CD4-positive, alpha-beta T cell treated with Interleukin-17A for 4 hours (primary cell): ENCODE data around the gene PARP8.
"Not testable (repeated sequence)": the region's sequence is repeated elsewhere in the genome, so short reads cannot be mapped to it uniquely, and the experiment has no call there.

Experiments
- DNase-seq: peaks from one replicate; pipeline ENCODE4 v3.0.0-alpha.2; 2020; ENCODE audit warnings: mixed read lengths

The PARP8 gene

DNA sequence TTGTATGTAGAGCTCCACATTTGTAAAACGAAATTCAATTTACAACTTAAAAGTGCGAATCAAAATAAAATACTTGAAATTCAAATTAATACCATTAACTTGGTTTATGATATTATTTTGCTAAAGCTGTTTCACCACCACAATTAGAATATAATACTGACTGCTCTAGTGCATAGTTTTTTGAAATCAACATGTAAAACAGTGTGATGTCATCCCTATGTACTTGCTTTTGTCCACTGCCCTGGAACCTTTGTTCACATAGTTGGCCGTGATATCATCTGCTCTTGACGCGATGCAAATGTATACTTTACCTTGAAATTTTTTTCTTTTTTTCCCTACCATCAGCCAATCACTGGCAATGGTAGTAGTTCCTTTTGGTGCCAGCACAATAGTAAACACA, 125.4 kb downstream of the PARP8 start:
- no peak for DNase-seq

DNA sequence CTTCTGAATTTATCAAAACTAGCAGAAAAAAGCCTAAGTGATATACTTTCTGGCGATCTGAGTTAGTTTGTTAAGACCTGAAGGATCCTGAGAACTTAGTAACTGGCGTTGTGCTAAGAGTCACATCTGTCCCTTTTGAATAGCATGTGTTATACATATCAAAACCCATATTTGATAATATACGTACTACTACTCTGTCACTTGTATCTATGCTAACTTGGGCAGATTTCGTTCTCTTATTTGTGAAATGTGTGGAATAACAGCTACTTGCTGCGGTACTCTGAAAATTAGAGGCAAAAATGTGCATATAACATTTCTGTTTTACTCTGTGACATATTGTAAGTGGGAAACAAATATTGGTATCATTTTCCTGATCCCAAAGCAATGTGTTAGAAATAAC, 126.4 kb downstream of the PARP8 start:
- no peak for DNase-seq

DNA sequence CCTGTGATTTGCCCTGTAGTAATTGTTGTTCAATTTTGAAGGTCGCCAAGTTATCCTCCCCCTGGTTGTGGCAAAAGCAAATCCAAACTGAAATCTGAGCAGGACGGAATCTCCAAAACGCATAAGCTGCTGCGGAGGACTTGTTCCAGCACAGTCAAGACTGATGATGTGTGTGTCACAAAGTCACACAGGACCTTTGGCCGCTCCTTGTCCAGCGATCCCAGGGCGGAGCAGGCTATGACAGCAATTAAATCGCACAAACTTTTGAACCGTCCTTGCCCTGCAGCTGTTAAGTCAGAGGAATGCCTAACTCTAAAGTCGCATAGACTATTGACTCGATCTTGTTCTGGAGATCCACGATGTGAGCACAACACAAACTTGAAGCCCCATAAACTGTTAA, 128.4 kb downstream of the PARP8 start:
- DNase-seq, result no peak

DNA sequence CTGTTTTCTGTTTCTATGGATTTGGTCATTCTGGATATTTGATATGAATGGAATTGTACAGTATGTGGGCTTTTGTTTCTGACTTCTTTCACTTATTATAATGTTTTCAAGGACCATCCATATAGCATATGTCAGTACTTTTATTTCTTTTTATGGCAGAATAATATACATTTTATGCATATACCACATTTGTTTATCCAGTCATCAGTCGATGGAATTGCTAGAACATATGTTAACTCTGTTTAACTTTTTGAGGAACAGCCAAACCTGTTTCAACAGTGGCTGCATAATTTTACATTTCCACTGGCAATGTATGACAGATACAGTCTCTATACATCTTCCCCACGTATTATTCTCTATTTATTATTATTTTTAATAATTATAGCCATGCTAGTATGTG, 131.6 kb downstream of the PARP8 start:
- DNase-seq, result no peak

DNA sequence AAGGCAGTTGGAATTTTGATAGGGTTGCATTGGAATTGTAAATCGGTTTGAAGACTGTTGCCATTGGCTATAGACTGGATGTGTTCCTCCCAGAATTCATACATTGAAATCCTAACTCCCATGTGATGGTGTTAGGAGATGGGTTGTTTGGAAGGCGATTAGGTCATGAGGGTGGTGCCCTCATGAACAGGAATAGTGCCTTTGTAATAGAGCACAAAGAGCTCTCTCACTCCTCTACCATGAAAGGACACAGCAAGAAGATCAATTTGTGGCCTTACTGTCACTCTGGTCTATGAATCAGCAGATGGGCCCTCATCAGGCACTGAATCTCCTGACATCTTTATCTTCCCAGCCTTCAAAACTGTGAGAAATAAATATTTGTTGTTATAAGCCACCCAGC, 133.2 kb downstream of the PARP8 start:
- no peak for DNase-seq

DNA sequence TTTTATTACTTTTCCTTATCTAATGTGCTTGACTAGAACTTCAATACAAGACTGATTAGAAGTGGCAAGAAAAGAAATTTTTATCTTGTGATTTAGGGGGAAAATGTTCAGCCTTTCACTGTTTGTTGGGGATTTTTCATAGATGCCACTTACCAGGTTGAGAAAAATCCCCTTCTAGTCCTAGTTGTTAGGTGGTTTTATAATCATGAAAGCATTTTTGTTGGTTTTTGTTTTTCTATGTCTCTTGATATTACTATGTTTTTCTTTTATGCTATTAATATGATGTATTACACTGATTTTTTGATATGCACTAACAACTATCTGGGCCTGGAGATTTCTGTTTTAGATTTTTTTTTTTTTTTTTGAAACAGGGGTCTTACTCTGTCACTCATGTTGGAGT, 134.0 kb downstream of the PARP8 start:
- DNase-seq, result no peak

DNA sequence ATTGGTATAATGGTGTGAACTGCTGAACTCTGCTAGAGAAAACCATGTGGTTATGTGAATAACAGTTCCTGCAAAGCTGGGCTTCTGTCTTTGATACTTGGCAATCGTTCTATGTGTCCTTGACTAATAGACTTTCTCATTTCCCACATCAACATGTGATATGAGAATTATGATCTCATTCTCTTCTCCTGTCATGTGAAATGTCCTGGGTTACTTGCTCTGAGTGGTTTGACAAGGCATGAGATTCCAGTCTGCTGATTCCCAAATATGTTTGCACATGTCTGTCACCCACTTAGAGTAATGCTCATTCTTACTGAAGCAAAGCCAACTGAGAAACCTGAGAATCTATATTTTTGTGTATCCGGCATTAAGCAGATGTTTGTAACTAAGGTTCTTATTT, 141.2 kb downstream of the PARP8 start:
- no peak for DNase-seq

DNA sequence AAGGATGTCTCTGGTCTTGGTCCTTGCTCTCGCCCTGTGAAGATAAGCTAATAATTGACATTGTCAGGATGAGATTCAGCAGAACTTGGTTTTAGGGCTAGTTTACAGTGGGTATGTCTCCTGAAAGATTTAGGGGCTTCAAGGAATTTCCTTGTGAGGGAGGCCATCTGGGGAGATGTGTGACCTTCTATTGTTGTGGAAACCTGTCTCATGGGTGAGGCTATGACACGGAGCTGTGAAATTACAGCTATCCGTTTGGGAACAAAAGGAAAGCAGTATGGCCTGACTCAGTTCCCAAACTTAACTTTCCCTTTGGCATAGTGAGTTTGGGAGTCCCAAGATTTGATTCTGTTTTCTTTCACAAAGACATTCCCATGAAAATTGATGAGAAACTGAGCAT, 142.0 kb downstream of the PARP8 start:
- DNase-seq, result no peak

DNA sequence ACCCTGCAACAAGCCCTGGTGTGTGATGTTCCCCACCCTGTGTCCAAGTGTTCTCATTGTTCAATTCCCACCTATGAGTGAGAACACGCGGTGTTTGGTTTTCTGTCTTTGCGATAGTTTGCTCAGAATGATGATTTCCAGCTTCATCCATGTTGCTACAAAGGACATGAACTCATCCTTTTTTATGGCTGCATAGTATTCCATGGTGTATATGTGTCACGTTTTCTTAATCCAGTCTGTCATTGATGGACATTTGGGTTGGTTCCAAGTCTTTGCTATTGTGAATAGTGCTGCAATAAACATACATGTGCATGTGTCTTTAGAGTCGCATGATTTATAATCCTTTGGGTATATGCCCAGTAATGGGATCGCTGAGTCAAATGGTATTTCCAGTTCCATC, 145.3 kb downstream of the PARP8 start:
- DNase-seq, result not testable (repeated sequence)

DNA sequence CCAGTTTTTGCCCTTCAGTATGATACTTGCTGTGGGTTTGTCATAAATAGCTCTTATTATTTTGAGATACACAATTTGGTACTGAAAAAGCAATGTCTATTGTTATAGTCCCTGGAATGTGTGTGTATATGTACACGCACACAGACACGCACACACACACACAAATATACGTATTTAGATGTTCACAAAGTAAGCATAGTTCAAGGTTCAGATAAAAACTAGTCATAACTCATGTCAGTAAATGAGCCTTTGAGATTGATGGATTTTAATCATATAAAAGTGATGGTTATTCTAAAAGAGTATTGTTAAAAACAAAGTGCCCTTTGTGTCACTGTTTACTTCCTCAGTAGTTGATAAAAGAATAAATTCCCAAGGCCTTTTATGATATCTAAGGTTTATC, 147.3 kb downstream of the PARP8 start:
- no peak for DNase-seq

DNA sequence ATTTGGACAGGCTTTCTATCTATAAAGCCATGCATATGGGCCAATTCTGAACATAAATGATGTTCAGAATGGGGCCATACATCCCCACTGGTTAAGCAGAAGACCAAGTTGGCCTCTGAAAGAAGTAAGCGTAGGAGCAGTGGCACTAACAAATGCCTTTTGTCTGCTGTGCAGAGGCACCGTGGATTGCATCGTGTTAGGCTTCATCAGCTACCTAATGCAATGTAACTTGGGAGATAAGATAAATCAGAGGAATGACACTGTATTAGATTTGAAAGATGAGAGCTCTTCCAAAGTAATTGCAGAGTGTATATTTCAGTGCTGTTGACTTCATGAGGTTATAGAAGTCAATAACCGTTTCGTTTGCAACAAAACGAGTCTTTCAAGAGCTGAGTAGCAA, 148.1 kb downstream of the PARP8 start:
- DNase-seq, result no peak

DNA sequence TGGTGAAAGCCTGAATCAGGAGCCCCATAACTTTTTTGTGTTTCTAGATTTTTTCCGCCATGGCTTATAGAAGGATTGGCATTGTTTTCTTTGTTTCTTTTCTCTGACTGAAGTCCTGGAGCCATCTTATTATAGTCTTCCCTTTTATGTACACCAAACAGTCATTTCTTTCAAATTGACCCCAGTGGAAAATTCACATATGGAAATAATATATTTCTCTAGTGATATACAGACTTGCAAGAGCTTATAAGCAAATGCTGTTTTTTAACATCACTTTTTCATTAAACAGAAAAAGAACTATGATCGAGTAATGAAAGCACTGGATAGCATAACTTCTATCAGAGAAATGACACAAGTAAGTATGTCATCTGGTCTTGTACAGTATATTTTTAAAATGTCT, 155.6 kb downstream of the PARP8 start:
- no peak for DNase-seq

DNA sequence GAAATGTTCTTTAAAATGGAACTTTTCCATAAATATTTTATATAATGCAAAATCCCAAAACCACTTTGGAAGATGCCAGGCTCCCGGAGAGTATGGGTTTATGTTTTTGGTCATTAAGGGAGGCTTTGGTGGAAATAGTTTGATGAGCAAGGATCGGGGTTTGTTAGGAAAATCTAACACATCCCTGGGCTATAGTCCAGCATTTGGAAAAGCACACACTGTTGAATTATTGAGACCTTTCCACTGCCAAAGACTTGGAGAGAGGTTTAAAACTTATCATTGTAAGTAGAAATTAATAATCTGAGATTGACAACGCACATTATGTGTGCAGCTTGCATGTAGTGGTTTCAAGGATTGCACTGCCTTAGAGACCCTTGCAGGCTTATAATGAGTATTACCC, 156.3 kb downstream of the PARP8 start:
- DNase-seq, result no peak

DNA sequence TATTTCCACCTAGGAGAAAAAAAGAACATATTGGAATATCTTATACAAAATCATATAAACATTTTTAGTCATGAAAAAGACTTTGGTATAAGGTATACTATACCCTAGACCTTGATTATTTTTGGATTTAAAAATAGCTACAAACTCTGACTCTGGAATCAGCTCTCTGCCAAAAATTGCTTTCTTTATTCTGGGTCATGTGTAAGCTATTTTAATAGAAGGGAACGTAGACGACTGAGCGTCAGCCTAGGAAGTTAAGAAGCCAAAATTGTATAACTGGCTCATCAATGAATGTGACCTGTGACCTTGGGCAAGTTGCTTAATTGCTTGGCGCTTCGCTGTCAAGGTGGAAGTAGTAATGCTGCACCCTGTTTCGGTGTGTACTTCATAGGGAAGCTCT, 157.1 kb downstream of the PARP8 start:
- DNase-seq, result no peak

DNA sequence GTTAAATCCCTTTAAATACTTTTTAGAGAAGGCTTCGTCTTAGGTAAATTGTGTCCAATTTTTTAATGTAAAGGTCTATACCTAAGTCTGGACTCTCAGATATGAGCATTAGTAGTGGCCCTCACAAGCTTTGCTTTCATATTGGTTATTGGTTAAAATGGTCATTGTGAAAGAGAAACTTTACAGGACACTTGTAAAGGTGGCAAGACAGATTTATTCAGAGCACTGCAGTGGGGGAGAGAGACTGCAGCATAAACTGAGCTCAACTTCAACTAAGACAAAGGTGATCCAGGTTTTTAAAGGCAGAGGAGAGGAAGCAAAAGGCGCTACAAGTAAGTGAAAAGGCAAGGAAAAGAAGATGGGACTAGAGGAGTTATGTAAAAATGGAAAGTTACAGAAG, 157.7 kb downstream of the PARP8 start:
- DNase-seq, result no peak

DNA sequence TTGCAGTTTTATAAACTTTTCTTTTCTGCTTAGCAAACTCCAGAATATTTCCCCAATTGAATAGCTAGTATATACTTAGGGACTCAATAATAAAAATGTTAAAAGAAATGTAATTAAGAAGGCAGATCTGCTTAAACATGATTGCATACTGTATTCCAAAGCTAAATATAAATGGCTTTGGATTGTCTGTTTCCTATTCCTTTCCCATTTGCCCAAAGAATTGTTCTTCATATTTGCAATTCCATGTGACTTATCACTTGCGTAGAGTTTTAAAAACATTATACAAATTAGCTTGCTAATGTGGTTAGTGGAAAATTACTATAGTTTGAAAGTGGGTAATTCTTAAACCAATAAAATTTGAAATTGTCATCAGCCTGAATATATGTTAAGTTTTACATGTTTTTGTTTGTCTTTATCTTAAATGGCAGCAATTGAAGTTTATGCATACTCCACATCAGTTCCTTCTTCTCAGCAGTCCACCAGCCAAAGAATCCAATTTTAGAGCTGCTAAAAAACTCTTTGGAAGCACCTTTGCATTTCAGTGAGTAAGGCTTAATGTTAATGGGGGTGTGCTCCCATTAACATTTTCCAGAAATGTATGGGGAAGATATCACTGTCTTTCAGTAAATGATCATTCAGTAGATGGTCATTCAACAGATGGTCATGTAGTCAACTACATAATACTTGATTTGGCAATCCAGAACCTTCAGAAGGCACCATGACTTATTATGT, 161.2 kb downstream of the PARP8 start:
- DNase-seq, result no peak

DNA sequence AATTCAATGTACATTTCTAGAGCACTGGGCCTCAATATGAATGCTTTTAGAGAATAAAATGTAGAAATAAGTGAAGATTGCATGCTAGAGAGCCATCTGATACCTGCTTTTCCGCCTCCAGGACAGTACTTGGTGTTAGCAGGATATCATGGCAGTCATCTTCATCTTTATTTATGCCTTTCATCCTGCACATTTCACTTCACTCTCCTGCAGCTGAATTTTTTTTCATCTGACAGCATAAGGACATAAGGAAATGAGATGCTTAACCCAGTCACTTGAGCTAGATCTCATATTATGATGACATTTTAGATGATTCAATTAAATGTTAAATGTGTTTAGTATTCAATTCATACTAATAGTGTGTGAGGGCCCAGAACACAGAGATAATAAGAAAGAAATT, 162.6 kb downstream of the PARP8 start:
- no peak for DNase-seq

DNA sequence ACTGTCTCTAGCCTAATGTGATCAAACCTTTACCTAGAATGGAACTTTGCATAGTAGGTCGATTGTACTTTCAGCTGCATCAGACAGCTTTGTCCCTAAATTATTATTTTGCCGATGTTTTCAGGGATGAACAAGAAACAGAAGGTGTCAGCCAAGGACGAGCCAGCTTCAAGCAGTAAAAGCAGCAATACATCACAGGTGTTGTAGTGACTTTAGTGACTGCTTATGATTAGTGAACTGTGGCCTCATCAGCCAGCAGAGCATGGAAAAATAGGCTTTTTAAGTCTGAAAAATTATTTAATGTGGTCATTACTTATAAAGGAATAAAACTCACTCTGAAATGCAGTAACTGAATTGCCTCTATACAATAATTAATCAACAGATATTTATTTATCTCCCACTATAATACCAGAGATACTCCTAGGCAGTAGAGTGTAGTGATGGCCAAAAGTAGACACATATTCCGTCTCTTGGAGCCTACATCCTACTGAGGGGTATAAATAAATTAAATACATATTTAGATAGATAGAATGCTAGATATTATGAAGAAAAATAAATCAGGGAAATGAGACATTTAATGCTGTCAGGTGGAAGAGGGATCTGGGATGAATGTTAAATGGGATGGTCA, 166.3 kb downstream of the PARP8 start:
- DNase-seq, result no peak

DNA sequence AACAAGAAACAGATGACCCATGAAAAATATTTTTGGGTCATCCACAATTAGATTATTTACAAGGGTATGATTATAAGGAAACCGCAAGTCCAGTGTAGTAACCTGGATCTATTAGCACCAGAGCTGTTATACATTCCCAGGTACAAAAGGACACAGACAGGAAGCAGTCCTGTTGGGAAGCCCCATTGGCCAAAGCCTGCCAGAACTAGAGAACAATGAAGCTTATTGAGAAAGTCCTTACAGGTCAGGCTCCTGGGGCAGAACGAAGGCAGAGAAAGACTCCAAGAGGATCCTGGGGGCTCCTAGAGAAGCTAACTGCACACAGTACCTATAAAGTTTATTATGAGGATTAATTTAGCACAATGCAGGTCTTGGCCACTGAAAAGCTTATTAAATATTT, 169.9 kb downstream of the PARP8 start:
- DNase-seq, result no peak

DNA sequence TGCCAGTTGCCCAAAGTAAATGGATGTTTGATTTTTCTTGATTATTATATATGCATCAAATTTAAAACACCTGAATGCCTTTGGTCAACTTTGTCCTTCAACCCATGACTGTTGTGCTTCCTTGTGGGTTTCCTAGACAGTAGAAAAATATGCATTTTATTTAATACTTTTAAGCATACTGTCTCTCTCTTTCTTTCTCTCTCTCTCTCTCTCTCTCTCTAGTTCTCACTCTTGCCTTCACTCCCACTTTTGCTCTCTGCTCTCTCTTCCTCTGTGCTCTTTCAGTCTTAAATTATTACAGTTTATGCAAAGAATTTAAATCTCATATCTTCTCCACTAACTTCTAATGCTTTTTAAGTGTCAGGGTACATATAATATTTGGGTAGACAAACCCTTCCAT, 173.0 kb downstream of the PARP8 start:
- DNase-seq, result no peak

DNA sequence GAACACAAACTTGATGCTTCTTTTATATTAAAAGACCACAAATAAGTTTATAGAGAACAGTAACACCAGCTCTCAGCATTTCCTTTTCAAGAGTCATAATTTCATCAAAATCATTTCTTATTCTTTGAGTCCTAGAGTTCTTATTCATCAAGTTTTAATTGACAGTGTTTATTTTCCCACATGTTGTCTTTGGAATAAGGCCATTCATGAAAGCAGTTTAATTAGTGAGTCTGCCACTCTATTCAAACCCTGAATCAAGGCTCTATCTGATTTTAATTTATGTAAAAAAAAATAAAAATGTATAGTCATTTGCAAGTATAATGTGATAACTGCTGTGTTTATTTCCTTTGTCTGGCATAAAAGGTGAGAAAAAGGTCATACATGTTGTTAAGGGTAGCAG, 176.7 kb downstream of the PARP8 start:
- DNase-seq, result no peak

DNA sequence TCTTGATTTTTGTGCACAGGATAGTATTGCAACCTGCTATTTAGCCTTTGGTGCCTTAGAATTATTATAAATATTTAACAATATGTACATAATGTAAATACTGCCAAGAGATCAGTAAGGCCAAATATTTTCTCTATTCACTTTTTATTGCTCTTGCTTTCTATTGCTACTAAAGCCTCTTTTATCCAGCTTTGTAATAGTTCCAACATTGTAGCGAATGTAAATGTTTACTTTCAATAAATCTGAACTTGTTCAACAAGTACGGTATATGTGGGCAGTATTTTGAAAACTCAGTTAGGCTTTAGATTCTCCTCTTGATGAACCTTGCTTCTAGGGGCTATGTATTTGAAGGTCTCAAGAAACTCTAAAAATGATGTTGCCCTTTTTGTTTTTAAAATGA, 179.8 kb downstream of the PARP8 start:
- no peak for DNase-seq

DNA sequence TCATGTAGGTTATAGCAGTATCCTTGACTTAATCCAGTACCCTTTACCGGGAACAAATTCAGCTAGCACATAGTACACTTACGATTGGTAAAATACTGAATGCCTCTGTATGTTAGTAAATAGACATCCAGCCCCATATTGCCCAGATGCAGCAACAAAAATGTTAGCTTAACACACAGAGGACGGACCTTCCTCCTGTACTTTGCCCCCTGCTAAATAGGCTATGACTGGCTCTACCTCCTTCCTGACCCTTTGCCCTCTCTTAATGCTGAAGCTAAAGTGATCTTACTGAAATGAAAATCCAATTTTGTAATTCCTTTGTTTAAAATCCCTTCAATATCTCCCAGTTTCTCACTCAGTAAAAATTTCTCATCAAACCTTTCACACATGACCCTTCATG, 183.1 kb downstream of the PARP8 start:
- DNase-seq, result no peak

DNA sequence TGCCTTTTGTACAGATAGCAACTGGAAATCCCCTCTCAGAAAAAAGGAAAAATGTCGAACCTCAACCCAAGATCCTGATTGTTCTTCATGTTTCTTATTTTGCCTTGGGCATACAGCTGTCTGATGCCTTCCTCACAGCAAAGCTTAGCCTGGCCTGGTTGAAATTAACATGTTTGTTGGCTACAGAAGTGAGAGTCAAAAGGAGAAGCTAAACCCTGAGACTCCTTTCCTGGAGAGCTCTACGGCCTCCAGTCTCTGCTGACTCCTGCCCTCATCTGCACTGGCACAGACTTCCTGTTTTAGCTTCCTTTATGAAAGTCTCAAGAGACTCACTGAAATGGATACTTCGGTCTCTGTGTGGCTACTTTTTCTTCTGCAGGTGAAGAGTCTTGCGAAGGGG, 186.7 kb downstream of the PARP8 start:
- no peak for DNase-seq

DNA sequence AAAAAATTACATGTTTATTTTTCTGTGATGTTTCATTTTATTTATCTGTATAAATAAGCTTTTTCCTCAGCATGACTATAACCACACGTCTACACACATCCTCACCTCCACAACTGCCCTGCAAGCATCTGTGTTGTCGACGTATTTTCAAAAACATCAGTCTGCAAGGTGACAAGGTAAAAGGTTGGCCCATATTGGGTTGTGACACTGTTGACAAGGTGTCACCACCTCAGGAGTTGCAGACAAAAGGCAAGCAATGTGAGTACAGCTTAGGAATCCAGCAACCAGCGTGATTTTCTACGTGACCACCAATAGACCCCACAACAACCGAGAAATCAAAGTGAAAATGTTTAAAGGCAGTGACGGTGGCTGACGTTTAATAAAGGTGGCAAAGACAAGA, 187.6 kb downstream of the PARP8 start:
- DNase-seq, result no peak
